Hepatocyte (in vitro differentiated cells): ENCODE measurements around the gene GMIP.

Experiments used
- CTCF ChIP-seq: fragments of 200-600 bp; sonication (generic); IDR thresholded peaks from 2 replicates; pipeline ENCODE4 v1.5.1; 2016; ENCODE audit warnings: antibody characterized with exemption, mild to moderate bottlenecking; ENCODE audit not compliant: poor library complexity
- EZH2 ChIP-seq: fragments of 200-600 bp; sonication (generic); IDR thresholded peaks from 2 replicates; pipeline ENCODE4 v1.6.1; 2016; ENCODE audit warnings: antibody characterized with exemption, mild to moderate bottlenecking, borderline replicate concordance
- EZH2phosphoT487 ChIP-seq: fragments of 200-600 bp; sonication (generic); IDR thresholded peaks from one replicate; pipeline ENCODE4 v1.6.1; 2018; ENCODE audit warnings: antibody characterized with exemption, mild to moderate bottlenecking, low read depth, moderate library complexity; ENCODE audit not compliant: unreplicated experiment, severe bottlenecking

DNA sequence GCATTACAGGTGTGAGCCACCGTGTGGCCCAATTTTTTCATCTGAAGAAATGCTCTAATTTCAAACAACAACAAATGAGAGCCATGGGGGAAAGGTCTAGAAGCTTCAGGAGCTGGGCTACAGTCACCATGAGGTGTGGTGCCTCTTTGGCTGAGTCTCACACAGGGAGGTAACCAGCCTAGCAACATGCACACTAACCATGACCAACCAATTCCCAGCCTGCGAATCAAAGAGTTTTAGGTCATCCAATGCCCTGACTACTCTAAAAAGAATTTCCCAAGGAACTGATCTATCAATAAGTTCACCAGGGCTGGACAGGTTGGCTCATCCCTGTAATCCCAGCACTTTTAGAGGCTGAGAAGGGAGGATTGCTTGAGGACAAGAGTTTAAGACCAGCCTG lies 54.9 kb downstream of the GMIP start:
- TF ChIP-seq CTCF (no peak), EZH2 (no peak), EZH2phosphoT487 (no peak)
